Right atrium auricular region (tissue), 2 donors: ENCODE data around the gene TRNT1. TPM values are rescaled to one million over a fixed set of nuclear protein-coding genes. Genes with fewer than 3 reads are reported as not detected.

Source experiments
- DNase-seq: peaks from one replicate; pipeline ENCODE4 v3.0.0-alpha.2; 2019; ENCODE audit warnings: low spot score
- H3K27ac ChIP-seq, 2 donors: fragments of 200-600 bp; sonication (generic); 1 replicate in 1 of 2; 2 replicates in 1 of 2; pipeline ENCODE4 v1.5.1; 2016 to 2019
- H3K27me3 ChIP-seq, 2 donors: fragments of 200-600 bp; sonication (generic); one replicate each; pipeline versions ENCODE4 v1.5.1 to v1.6.0; 2017 to 2019
- H3K36me3 ChIP-seq: fragments of 200-600 bp; sonication (generic); one replicate; pipeline ENCODE4 v1.5.1; 2016
- H3K4me1 ChIP-seq, 2 donors: fragments of 200-600 bp; sonication (generic); one replicate each; pipeline versions ENCODE4 v1.5.1 to v1.6.0; 2017 to 2019
- H3K4me3 ChIP-seq, 2 donors: fragments of 200-600 bp; sonication (generic); 1 replicate in 1 of 2; 2 replicates in 1 of 2; pipeline ENCODE4 v1.5.1; 2017 to 2019; ENCODE audit warnings: mild to moderate bottlenecking in 1 of 2, moderate library complexity in 1 of 2
- H3K9me3 ChIP-seq, 2 donors: fragments of 200-600 bp; sonication (generic); one replicate each; pipeline ENCODE4 v1.5.1; 2019
- CTCF ChIP-seq, 2 donors: fragments of 200-600 bp; sonication (generic); IDR thresholded peaks; one replicate each; pipeline ENCODE4 v1.5.1; 2019; ENCODE audit warnings: antibody characterized with exemption in 2 of 2
- total RNA-seq, 2 donors: library from RNA; depleted of rRNA; stranded (reverse); fragments of >200 nt; gene quantifications; one replicate each; pipeline ENCODE4 v1.1.0, GENCODE V29; 2016

TRNT1 gene
- total RNA-seq, 2 donors from 2014 or later: 5.8 to 7.9 TPM

GRCh38 chr3:3134750-3135448 is 8.2 kb downstream of the TRNT1 start:
- no peak for DNase-seq
- H3K4me3 ChIP-seq: no peak overlapping the region
- no peaks in the 10 kb centered on the region for H3K4me1 ChIP-seq
- no peaks in the 10 kb centered on the region for H3K27me3 ChIP-seq
- H3K36me3 ChIP-seq: peaks cover 48% of the 10 kb centered on the region
- H3K9me3 ChIP-seq: no peaks in the 10 kb centered on the region
- TF ChIP-seq CTCF (IDR thresholded peaks at IDR 0.05): no peak
- H3K27ac ChIP-seq: no peak overlapping the region

GRCh38 chr3:3137526-3137925 is 10.8 kb downstream of the TRNT1 start:
- no peak for TF ChIP-seq CTCF (IDR thresholded peaks at IDR 0.05)
- Histone ChIP-seq H3K27ac (no peak overlapping the region), H3K36me3 (peaks cover 53% of the 10 kb centered on the region)

GRCh38 chr3:3141939-3142338 is 15.2 kb downstream of the TRNT1 start:
- TF ChIP-seq CTCF (IDR thresholded peaks at IDR 0.05): no peak
- no peak overlapping the region for H3K4me3 ChIP-seq
- H3K9me3 ChIP-seq: no peaks in the 10 kb centered on the region
- no peaks in the 10 kb centered on the region for H3K4me1 ChIP-seq
- H3K36me3 ChIP-seq: peaks cover 68% of the 10 kb centered on the region
- DNase-seq: no peak
- H3K27me3 ChIP-seq: no peaks in the 10 kb centered on the region
- H3K27ac ChIP-seq: no peak overlapping the region

More at GRCh38 chr3:3137526-3137925, 10.8 kb downstream of the TRNT1 start:
- H3K4me3 ChIP-seq: no peak overlapping the region
- no peak for DNase-seq
- no peaks in the 10 kb centered on the region for H3K4me1 ChIP-seq
- H3K9me3 ChIP-seq: no peaks in the 10 kb centered on the region
- no peaks in the 10 kb centered on the region for H3K27me3 ChIP-seq

GRCh38 chr3:3145831-3146230 is 19.1 kb downstream of the TRNT1 start:
- DNase-seq: no peak
- H3K9me3 ChIP-seq: no peaks in the 10 kb centered on the region
- H3K27ac ChIP-seq: no peak overlapping the region
- H3K4me3 ChIP-seq: no peak overlapping the region
- H3K4me1 ChIP-seq: no peaks in the 10 kb centered on the region
- H3K36me3 ChIP-seq: peaks cover 78% of the 10 kb centered on the region
- H3K27me3 ChIP-seq: no peaks in the 10 kb centered on the region
- TF ChIP-seq CTCF (IDR thresholded peaks at IDR 0.05): no peak

GRCh38 chr3:3149560-3149959 is 22.8 kb downstream of the TRNT1 start:
- H3K36me3 ChIP-seq: peaks cover 93% of the 10 kb centered on the region

More at GRCh38 chr3:3149560-3149959, 22.8 kb downstream of the TRNT1 start:
- no peak for TF ChIP-seq CTCF (IDR thresholded peaks at IDR 0.05)
- DNase-seq: no peak
- H3K27me3 ChIP-seq: no peaks in the 10 kb centered on the region
- H3K27ac ChIP-seq: no peak overlapping the region
- peaks cover 0 to 2% of the 10 kb centered on the region in 2 donors for H3K4me1 ChIP-seq
- H3K4me3 ChIP-seq: no peak overlapping the region
- no peaks in the 10 kb centered on the region for H3K9me3 ChIP-seq
